Ovary (tissue), 9 donors: ENCODE results near the gene CEP41. TPM values are rescaled to one million over a fixed set of nuclear protein-coding genes. Genes with fewer than 3 reads are reported as not detected.

ENCODE experiments used
- DNase-seq, 5 donors: peaks; one replicate each; pipeline ENCODE4 v3.0.0-alpha.2; 2019 to 2020
- H3K27ac ChIP-seq, 2 donors: fragments of 200-600 bp; one replicate each; pipeline versions ENCODE4 v1.5.1 to v1.8.0; 2019 to 2022
- H3K27me3 ChIP-seq: fragments of 200-600 bp; one replicate; pipeline ENCODE4 v1.8.0; 2022
- H3K36me3 ChIP-seq: fragments of 200-600 bp; sonication (generic); one replicate; pipeline ENCODE4 v1.5.1; 2019
- H3K4me1 ChIP-seq: one replicate; pipeline ENCODE4 v1.8.1; 2013; ENCODE audit warnings: mild to moderate bottlenecking, moderate library complexity; ENCODE audit not compliant: insufficient read depth
- H3K4me3 ChIP-seq: fragments of 200-600 bp; sonication (generic); one replicate; pipeline ENCODE4 v1.5.1; 2017
- H3K9me3 ChIP-seq, 2 donors: fragments of 200-600 bp in 1 of 2; sonication (generic) in 1 of 2; one replicate each; pipeline versions ENCODE4 v1.5.1 to v1.8.1; 2013 to 2019; ENCODE audit warnings: mild to moderate bottlenecking in 1 of 2, moderate library complexity in 1 of 2
- CTCF ChIP-seq, 3 donors: fragments of 450-650 bp in 2 of 3; fragments of 200-600 bp in 1 of 3; IDR thresholded peaks; one replicate each; pipeline versions ENCODE4 v1.5.1 to v1.8.0; 2016 to 2022; ENCODE audit warnings: antibody characterized with exemption in 3 of 3, mild to moderate bottlenecking in 1 of 3
- EP300 ChIP-seq: sonication (generic); formaldehyde crosslinking; IDR thresholded peaks from one replicate; pipeline ENCODE4 v1.6.1; 2017; ENCODE audit warnings: antibody characterized with exemption
- POLR2A ChIP-seq: fragments of 450-650 bp; IDR thresholded peaks from one replicate; pipeline ENCODE4 v1.6.1; 2017; ENCODE audit warnings: antibody characterized with exemption, mild to moderate bottlenecking, moderate library complexity
- WGBS, 3 donors: extraction: QIAGEN DNeasy Blood & Tissue Kit in 1 of 3; methylation state at CpG; one replicate each; pipeline versions ENCODE4 v1.1.5 to v1.1.7; 2013 to 2017; 5-methylcytosine and 5-hydroxymethylcytosine counted together
- intact Hi-C, 4 donors: fragments of 100-400 bp; cut with DNase I; formaldehyde crosslinking; loops; one replicate each; pipeline versions ENCODE4 v1.11.0 to v1.15.1; 2022 to 2023
- polyA plus RNA-seq, 2 donors: library from polyadenylated mRNA; stranded (reverse); fragments of 200-250 nt in 1 of 2; fragments of 350-450 nt in 1 of 2; fragmentation: Illumina TruSeq in 1 of 2; extraction: RNeasy Lipid Tissue Mini Kit (QIAGEN cat#74804) in 1 of 2; gene quantifications; one replicate each; pipeline ENCODE4 v1.2.3, GENCODE V29; 2013 to 2014
- total RNA-seq, 7 donors: library from RNA; depleted of rRNA in 2 of 7; stranded (reverse); fragments of >200 nt in 2 of 7; fragmentation: NEBNext Ultra II Directional in 3 of 7; extraction: Animal tissue kit (Norgen Biotek cat#: 25700) in 3 of 7; gene quantifications; one replicate each; pipeline versions ENCODE4 v1.1.0 to v1.2.4, GENCODE V29; 2016 to 2023
- donor health status: DM: no; HTN: no; CAD: no; lungs with moderate emphysema.
- donor health status: DM: no; HTN: no; CAD: no.
- donor health status: Bipolar disorder and iron deficiency.
- donor health status: DM: yes; HTN: yes; CAD: no.
- donor health status: DM: no; HTN: no; CAD: no.
- donor health status: DM: yes; HTN: yes; CAD: no.

CEP41 gene
- total and polyA plus RNA-seq, 9 donors: 1.8 to 21.3 (median 10.5) TPM

- Histone ChIP-seq H3K4me1 (peaks cover 37% of the 10 kb centered on the region), H3K27me3 (no peaks in the 10 kb centered on the region), H3K4me3 (no peak overlapping the region), H3K9me3 (no peaks in the 10 kb centered on the region), H3K36me3 (no peaks in the 10 kb centered on the region), H3K27ac (peak overlapping the region; percentile 25 to 75)
- intact Hi-C loops: no loop called here
- peak; percentile 62 to 84 (median 70) for DNase-seq
- WGBS, 3 donors: 16 to 32% (median 24%) methylated on average over 10 of the region's 10 CpGs
- TF ChIP-seq EP300 (no peak), POLR2A (no peak), CTCF (IDR thresholded peaks at IDR 0.05) (no peak)
Measured at GRCh38 chr7:130369110-130369711, 71.6 kb downstream of the CEP41 start.

- 89 to 91% (median 90%) methylated on average over 19 of the region's 19 CpGs for WGBS, 3 donors
- Histone ChIP-seq H3K4me3 (no peak overlapping the region), H3K9me3 (no peaks in the 10 kb centered on the region), H3K36me3 (no peaks in the 10 kb centered on the region), H3K27ac (peak overlapping the region; percentile 25 to 75), H3K4me1 (peaks cover 28% of the 10 kb centered on the region), H3K27me3 (no peaks in the 10 kb centered on the region)
- no peak for DNase-seq
- TF ChIP-seq POLR2A (no peak), EP300 (no peak), CTCF (IDR thresholded peaks at IDR 0.05) (no peak)
- intact Hi-C loops: no loop called here
Measured at GRCh38 chr7:130367836-130368746, 72.7 kb downstream of the CEP41 start.

GRCh38 chr7:130367088-130367755 lies 73.6 kb downstream of the CEP41 start:
- TF ChIP-seq POLR2A (no peak), CTCF (IDR thresholded peaks at IDR 0.05) (no peak), EP300 (no peak)
- Histone ChIP-seq H3K9me3 (no peaks in the 10 kb centered on the region), H3K36me3 (no peaks in the 10 kb centered on the region), H3K27me3 (no peaks in the 10 kb centered on the region), H3K4me3 (no peak overlapping the region), H3K4me1 (peaks cover 23% of the 10 kb centered on the region), H3K27ac (peak overlapping the region in 1 of 2 donors; percentile 75)
- intact Hi-C loops: no loop called here
- peak in 2 of 5 donors; percentile 7 to 22 for DNase-seq
- 90 to 93% (median 92%) methylated on average over 13 of the region's 13 CpGs for WGBS, 3 donors

- Histone ChIP-seq H3K4me1 (peaks cover 23% of the 10 kb centered on the region), H3K4me3 (no peak overlapping the region), H3K36me3 (no peaks in the 10 kb centered on the region), H3K27me3 (no peaks in the 10 kb centered on the region), H3K9me3 (no peaks in the 10 kb centered on the region), H3K27ac (peak overlapping the region; percentile 11 to 65)
- WGBS, 3 donors: 95 to 96% (median 95%) methylated on average over 6 of the region's 6 CpGs
- DNase-seq: peak in 1 of 5 donors; percentile 38
- intact Hi-C loops: no loop called here
- no peak for TF ChIP-seq POLR2A
- TF ChIP-seq CTCF (IDR thresholded peaks at IDR 0.05): no peak
- TF ChIP-seq EP300: no peak
Measured at GRCh38 chr7:130366564-130366963, 74.3 kb downstream of the CEP41 start.
